ENCODE results near the gene ZBTB48.
"Not testable (repeated sequence)": the region's sequence is repeated elsewhere in the genome, so short reads cannot be mapped to it uniquely, and the experiment has no call there.

ZBTB48 gene

GRCh38 chr1:6592865-6593593 lies 13.2 kb downstream of the ZBTB48 start:
- DNase-seq, result no peak

DNA sequence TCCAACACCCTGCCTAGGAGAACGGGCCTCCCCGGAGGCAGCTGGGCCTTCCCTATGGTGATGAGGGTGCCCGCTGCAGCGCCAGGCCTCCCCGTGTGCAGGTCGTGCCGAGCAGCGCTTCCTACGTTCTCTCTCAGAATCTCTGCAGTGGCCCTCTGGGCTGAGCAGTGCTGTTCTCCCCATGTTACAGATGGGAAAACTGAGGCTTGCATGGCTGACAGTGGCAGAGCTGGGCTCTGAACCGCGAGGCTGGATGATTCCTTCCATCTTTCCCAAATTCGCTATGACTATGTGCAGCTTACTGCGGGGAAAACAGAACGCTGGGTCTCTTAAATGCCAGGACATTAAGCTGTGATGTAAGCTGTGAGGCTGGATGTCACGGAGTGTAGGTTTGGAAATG lies 14.0 kb downstream of the ZBTB48 start:
- DNase-seq, result no peak

DNA sequence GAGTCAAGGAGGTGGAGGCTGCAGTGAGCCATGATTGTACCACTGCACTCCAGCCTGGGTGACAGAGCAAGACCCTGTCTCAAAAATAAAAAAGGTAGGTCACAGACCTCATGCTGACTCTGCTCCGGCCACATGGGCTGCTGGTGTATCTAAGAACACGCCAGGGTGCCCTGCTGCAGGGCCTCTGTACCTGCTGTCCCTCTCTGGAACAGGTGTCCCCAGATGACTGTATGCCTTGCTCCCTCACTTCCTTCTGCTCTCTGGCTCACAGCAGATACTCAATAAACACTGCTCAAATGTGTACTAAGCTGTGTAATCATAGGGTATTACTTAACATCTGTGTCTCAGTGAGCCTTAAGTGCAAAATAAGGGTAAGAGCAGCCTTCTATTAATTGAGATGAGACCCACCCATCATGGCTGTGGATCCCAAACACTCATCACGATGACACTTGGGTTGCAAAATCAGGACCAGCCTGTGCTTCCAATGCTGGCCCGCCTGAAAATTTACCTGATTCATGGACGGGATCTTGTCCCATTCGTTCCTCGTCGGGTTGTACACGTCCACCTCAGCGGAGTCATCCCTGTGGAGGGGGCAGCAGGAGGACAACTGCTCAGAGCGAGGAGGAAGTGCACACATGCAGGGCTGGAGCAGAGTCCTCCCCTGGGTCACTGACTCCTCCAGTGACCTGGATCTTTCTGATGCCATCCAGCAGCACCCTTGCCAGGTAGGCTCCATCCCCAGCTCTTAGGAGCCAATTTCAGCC lies 15.4 kb downstream of the ZBTB48 start:
- no peak for DNase-seq

- no peak for DNase-seq
These were observed 16.6 kb downstream of the ZBTB48 start for GRCh38 chr1:6596351-6596750.

- DNase-seq, result no peak
These were observed 17.3 kb downstream of the ZBTB48 start for GRCh38 chr1:6596886-6597776.

- DNase-seq, result no peak
These were observed 18.0 kb downstream of the ZBTB48 start for GRCh38 chr1:6597777-6598131.

DNA sequence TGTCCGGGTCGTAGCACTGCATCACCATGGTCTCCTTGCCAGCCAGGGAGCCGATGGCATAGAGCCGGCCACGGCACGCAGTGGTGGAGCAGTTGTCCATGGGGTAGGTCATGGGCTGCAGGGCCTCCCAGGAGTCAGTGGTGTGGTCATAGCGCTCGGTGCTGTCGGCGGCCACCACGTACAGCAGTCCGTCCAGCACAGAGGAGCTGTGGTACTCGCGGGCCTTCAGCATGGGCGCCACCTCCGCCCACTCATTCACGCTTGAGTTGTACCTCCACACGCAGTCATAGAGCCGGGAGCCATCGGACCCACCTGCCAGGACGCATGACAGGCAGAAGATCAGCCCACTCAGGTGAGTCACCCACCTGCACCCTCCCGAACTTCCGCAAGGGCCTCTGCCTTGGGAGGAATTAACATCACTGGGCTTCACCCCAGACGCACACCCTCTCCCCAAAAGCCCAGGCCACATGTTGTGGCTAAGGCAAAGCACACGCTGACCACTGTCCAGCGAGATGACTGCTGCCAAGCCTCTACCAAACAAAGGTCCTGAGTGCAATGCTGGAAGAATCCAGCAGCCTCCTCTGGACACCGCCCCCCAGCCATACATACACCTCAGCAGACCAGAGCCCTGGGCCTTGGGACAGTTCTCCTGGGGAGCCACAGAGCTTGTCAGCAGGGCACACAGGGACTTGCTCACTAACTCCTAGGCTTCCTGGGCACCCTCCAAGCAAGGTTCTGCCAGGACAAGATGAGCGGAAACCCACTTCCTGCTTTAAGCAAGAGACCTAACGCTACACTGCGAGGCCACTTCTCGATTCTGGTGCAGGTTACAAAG lies 19.6 kb downstream of the ZBTB48 start:
- DNase-seq, result no peak

DNA sequence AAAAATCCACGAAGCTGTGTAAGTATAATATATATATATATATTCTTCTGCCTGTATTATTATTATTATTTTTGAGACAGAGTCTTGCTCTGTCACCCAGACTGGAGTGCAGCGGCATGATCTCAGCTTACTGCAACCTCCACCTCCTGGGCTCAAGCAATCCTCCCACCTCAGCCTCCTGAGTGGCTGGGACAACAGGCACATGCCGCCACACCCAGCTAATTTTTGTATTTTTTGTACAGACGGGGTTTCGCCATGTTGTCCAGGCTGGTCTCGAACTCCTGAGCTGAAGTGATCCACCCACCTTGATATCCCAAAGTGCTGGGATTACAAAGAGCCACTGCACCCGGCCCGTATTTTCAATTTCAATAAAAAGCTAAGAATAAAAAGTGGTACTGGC lies 20.2 kb downstream of the ZBTB48 start:
- DNase-seq, result not testable (repeated sequence)

- DNase-seq, result no peak
These were observed 20.7 kb downstream of the ZBTB48 start for GRCh38 chr1:6600410-6601048.

GRCh38 chr1:6601049-6601922 lies 21.5 kb downstream of the ZBTB48 start:
- peak; percentile 88 for DNase-seq

DNA sequence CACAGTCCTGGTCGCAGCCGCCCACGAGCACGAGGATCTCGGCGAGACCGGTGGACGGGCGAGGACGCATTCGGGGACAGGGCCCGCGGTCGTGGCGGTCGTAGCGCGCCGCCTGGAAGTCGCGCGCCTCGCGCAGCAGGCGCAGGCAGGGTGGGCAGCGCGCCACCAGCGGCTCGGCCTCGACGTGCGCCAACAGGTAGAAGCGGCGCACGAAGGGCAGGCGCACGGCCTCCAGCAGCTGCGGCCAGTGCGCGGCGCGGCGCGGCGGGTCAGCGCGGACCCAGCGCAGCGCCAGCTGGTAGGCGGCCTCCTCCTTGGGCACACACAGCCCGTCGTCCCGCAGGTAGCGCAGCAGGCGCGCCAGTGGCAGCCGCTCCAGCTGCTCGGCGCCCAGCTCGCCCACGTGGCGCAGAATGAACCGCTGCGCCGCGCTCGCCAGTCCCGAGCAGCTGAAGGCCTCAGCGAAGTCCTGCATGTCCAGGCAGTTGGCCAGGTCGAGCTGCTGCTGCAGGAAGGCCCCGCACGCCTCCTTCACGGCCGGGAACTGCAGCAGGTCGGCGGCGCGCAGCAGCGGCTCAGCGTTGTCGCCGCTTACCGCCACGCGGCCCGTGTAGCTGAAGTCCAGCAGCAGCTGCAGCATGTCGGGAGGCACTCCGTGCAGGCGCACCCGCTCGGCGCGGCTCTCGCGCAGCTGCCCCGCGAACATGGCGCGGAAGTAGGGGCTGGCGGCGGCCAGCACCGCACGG lies 22.3 kb downstream of the ZBTB48 start:
- no peak for DNase-seq

DNA sequence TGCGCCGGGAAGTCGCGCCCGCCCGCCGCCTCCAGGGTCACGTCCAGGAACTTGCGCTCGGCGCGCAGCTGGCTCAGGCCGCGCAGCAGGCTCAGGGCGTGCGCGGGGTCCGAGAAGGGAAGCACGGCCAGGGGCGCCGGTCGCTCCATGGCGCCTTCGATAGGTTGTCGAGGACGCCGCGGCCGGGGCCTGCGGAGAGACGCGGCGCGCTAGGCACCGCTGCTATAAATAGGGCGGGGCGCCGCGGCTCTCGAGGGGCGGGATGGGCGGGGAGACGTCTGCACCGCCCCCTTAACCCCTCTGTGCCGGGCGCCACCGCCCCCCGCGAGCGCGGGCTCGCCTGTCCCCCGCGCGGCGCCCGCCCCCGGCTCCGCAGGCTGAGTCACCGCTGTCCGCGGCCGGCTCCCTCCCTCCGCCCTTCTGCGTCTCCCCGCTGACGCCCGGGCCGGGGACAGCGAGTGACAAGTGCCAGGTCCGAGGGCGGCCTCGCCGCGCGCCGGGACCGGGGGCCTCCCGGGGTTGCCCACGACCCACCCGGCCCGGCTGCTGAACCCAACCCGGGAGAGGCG lies 23.0 kb downstream of the ZBTB48 start, which contains the start of gene KLHL21:
KLHL21 (minus strand) TSS at position 201 of the 569 bp plus-strand sequence; CDS start at position 149, 52 bp downstream.
- DNase-seq, result peak; percentile 73

DNA sequence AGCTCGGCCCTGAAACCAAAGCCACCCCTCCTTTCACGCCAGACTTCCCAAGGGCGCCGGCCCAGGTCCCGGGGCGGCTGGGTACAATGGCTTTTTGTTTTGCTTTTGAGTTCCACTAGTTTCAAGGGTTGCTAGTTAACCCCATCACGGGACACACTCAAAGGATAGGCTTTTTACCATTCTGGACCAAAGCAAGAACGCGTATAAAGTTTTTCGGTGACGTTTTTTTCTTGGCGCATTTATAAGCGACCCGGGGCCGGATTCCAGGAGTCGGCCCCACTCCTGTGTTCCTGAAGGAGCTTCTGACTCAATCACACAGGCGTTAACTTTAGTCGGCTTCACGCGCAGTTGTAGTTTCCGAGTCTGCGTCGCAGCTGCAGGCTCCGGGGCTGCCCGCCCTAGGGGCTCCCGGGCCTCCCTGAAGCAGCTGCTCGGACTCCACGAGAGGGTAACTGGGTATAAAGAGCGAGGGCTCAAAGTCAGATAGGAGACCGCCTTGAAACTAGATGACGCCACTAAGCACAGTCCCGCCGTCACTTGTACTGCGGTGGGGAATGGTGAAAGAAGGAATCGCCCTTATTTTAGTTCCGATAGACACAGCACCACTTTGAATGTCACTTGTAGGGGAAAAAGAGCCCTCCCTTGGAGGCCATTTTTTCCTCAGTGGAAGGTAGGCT lies 23.6 kb downstream of the ZBTB48 start:
- DNase-seq, result peak; percentile 61

DNA sequence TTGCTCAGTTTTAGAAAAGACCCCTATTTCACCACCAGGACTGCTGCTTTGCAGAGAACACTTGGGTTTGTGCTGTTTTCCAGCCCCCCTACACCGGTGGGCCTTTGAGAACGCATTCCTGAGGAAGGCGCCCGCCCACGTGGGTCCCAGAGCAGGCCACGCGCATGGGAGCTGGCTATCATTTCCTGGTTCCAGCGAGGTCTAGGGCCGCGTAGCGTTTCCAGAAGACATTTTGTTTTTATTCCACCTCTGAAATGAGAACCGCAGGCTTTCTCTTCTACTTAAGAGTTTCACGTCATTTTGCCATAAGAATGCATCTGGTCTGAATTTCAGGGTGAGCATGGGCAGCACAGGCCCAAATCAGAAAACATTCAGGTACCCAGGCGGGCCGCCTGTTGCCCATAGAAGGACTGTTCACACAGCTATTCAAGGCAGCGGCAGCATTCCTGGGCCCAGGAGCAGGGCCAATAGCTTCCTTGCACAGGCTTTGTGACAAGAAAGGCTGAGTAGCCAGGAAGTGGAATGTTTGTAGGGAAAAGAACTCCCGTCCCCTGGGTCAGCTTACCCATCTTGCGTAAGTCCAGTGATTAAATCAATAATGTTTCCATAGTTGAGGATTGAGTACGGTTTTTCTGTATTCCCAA lies 24.2 kb downstream of the ZBTB48 start:
- no peak for DNase-seq

DNA sequence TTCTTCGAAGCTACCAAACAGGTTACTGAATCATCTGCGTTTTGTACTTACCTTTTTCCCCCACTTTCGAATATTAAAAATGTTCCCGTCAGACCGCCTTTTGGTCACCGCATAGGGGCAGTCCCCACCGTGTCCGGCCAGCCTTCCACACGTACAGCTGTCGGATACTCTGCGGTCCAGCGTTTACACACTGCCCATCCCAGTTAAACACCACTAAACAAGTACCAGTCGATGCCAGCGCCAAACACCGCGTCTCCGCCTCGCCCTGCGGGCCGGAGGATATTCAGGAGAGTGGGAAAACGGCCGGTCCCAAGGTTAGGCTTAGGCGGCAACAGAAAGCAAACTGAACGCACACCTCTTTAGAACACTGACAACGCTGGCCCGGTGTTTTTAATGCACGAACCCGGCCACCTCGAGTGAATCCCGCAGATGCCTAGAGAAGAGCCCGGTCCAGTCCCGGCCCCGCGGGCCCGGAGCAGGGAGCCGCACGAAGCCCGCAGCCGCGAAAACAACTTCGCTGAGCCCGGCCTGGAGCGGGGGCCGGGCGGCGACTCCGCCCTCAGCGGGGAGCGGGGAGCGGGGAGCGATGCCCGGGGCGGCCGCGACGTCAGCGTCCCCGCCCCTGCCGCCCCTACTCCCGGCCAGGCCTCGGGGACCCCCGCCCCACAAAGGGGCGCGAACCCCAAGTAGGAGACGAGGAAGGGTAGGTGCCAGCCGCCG lies 33.0 kb downstream of the ZBTB48 start:
- no peak for DNase-seq

- DNase-seq, result peak; percentile 97
These were observed 33.7 kb downstream of the ZBTB48 start, which contains the start of gene PHF13 for GRCh38 chr1:6613361-6614018. Gene PHF13 (plus strand): TSS chr1:6613731. CDS start chr1:6614067, 336 bp downstream.
